PFSK-1 (cell line): ENCODE results near the gene AUH.

Experiments used
- FOXP2 ChIP-seq: optimal IDR thresholded peaks from 2 replicates; pipeline ENCODE3; 2011; ENCODE audit warnings: borderline replicate concordance, control low read depth, inconsistent platforms; ENCODE audit not compliant: insufficient read depth; ENCODE audit errors: extremely low read length, extremely low read depth
- POLR2AphosphoS5 ChIP-seq: IDR thresholded peaks from 2 replicates; pipeline ENCODE4 v1.6.1; 2012; ENCODE audit warnings: low read depth, mild to moderate bottlenecking, control low read depth, low read length, moderate library complexity
- REST ChIP-seq, 2 experiments: IDR thresholded peaks; 2 replicates each; pipeline versions ENCODE4 v1.6.1 to v1.8.0; 2011 to 2012; ENCODE audit warnings: low read depth in 2 of 2, low read length in 2 of 2, control low read depth in 1 of 2, inconsistent platforms in 1 of 2, mild to moderate bottlenecking in 1 of 2, moderate library complexity in 1 of 2; ENCODE audit not compliant: insufficient read depth in 1 of 2
- TAF1 ChIP-seq: IDR thresholded peaks from 2 replicates; pipeline ENCODE4 v1.6.1; 2012; ENCODE audit warnings: low read length, control low read depth, borderline replicate concordance; ENCODE audit not compliant: insufficient read depth

- TF ChIP-seq POLR2AphosphoS5 (no peak), REST (IDR thresholded peaks at IDR 0.05; ENCODE audit: insufficient read depth in 1 of 2, low read depth in 2 of 2, low read length in 2 of 2) (no peak), TAF1 (no peak), FOXP2 (no peak)
Observed at GRCh38 chr9:91349115-91349555, 12.6 kb downstream of the AUH start.
